NCI-H187 treated with DMSO at 0.1 percent for 48 hours (cell line): Measurements from ENCODE around the gene PIK3R1.

Experiments
- DNase-seq: peaks from one replicate; lab custom pipeline; 2025; lab: John Stamatoyannopoulos, UW

The PIK3R1 gene

DNA sequence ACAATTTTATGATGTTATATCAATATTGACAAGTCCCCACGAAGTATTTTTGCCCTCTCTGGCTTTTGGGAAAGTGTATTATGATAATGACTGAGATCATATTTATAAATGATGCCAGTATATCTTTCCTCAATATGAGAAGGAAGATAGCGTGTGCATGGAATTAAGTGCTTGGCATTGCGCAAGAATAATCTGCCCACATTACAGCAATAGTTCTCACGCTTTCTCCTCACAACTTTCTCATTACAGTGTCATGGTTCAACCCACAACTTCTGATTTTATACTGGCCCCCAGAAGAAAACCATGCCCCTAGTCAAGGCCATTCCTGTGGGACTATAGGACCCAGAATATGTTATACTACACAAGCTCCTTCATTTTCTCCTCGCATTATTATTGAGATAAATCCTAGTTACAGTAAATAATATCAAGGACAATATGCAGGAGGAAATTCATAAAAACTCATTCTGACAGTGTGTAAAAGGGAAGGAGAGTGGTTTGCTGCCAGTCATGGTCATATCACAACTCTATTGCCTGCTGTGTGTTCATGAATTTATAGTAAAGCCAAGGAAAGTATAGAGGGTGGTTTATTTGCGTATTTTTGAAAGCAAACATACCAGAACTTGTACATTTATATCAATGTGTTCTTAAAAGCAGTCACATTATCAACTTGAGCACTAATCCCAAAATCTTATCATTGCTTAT is 114.1 kb downstream of the PIK3R1 start:
- no peak for DNase-seq

DNA sequence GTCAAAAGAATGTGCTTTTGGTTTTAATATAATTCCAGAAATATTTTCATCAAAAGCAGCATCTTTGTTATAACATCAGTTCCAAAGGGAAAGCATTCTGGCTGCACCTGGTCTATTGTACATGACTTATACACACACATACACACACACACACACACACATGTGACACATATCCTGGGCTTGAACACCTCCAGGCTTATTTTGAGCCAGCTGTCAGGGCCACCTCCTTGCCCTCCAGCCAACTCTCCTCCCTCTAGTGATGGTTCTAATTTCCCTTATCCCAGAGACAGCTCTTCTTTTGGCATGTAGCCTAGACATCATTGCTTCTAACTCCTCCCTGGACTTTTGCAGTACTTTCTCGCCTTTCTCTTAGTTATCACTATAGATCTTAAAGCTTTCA is 115.0 kb downstream of the PIK3R1 start:
- no peak for DNase-seq

DNA sequence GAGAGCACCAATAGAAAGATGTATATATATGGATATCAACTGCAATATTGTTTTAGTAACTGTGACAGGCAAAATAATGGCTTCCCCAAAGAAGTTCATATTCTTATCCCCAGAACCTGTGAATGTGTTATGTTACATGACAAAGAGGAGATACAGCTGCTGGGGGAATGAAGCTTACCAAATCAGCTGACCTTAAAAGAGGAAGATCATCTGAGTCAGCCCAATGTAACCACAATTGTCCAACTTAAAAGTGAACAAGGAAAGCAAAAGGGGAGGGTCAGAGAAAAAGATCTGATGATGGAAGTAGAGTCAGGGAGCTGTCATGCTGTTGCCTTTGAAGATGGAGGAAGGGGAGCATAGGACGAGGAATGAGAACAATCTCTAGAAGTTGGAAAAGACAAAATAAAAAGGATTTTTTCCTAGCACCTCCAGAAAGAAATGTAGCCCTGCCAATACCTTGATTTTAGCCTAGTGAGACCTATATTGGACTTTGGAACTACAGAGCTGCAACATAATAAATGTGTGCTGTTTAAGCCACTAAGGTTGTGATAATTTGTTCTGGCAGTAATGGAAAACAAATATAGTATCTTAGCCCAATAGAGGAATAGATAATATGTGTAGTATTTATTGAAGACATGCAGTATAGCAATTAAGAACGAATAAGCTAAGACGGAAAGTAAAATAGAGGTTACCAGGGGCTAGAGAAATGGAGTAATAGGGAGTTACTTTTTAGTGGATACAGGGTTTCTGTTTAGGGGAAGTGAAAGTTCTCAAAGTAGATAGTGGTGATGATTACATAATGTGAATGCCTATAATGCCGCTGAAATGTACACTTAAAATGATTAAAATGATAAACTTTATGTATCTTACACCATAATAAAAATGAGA is 115.9 kb downstream of the PIK3R1 start:
- no peak for DNase-seq

- DNase-seq: no peak
Observed at GRCh38 chr5:68332080-68332451, 116.5 kb downstream of the PIK3R1 start.

DNA sequence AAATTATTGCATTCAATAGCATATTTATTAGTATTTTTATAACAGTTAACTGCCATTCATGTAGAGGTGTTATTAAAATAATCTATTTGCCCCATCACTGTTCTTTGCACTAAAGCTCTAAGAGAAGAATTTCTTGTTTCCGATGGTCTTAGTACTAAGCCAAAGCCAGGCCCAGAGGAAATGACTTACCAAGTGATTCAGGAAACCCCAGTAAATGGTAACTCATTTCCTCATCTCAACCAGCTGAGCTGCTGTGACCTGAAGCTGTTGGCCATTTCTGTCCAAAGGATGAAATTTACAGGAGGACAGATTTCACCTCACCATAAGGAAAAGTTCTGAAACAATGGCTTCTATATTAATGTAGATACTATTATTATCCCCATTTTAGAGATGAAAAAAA is 117.0 kb downstream of the PIK3R1 start:
- no peak for DNase-seq

DNA sequence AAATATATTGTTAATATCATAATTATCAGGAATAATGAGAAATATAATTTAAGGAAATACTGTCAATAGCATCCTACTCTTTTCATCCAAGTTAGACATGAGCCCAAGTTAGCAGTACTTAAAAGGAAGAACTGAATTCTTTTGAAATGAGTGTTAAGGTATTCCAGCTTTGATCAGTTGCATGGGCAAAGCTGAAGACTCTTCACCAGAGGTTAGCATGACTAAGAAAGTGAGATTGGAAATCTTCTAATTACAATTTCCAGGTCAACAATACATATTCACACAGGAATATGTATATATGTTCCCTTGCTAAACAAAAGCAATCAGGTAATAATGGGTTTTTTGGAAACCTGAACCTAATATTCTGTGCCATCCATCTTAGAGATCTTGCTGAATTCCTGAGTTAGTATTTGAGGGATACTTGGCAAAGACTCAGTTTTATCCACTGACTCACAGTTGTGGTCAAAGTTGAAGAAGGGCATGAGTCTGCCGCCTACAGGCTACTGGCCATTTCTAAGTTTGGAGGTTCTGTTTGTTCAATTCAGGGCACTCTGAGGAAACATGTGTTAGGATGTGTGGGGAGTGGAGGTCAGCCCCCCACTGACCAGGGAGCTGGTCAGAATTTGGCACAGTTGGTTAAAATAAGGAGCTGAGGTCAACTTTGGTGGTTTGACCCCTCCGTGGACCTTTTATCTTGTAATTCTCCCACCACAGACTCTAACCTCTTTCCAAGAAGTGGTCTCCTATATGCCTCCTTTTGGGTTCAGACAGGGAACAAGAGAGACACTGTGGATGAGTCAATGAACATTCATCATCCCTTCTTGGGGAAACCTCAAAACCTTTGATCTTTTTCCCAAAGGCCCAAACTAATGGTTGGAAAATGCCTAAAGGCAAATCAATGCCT is 118.3 kb downstream of the PIK3R1 start:
- no peak for DNase-seq

DNA sequence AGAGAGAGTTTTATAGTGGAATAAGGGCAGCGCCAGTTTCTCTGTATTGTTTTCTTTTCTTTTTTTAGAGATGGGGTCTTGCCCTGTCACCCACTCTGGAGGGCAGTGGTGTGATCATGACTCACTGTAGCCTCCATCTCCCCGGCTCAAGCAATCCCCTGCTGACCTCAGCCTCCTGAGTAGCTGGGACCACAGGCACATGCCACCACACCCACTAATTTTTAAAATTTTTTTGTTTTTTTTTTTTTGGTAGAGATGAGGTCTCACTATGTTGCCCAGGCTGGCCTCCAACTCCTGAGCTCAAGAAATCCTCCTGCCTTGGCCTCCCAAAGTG is 119.0 kb downstream of the PIK3R1 start:
- DNase-seq: no peak

DNA sequence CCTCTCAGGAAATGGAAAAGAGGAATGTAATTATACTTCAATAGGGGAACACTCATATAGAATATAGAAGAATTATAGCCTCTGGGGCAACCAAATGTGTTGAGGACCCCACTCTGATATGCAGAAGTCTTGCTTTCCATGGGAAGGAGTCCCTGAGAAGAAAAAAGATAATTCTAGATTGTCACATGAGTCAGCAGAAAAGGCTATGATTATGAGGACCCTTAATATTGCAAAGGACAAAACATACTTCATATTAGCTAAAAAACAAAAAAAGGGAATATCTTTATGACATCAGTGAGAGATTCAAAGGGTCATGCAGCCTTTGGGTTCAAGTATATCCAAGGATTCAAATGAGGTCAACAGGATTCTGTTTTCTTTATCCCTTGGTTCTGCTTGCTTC is 119.5 kb downstream of the PIK3R1 start:
- no peak for DNase-seq

GRCh38 chr5:68336200-68336599 is 120.6 kb downstream of the PIK3R1 start:
- DNase-seq: no peak

- no peak for DNase-seq
Observed at GRCh38 chr5:68337235-68337634, 121.7 kb downstream of the PIK3R1 start.

- DNase-seq: no peak
Observed at GRCh38 chr5:68339921-68340321, 124.4 kb downstream of the PIK3R1 start.

GRCh38 chr5:68341006-68341405 is 125.5 kb downstream of the PIK3R1 start:
- no peak for DNase-seq

GRCh38 chr5:68342693-68343092 is 127.1 kb downstream of the PIK3R1 start:
- no peak for DNase-seq

DNA sequence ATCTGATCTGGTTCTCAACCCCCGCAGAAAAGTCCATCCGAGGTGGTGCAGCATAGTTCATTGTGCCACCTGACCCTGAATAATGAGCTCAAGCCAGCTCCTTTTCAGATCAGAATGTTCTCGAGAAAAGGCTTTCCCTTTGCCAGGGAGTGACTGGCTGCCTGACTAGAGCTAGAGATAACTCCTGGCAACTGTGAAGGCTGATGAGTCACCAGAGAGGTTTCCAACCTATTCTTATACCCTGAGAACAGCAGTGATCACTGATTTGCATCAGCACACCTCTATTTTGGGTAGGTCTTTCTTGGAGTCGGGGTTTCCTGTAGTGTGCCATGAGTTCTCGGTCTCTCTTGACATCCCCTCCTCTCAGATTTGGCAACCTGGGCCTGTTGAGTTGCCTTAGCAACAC is 127.9 kb downstream of the PIK3R1 start:
- no peak for DNase-seq

- peak; percentile 24 for DNase-seq
Observed at GRCh38 chr5:68344447-68345111, 129.0 kb downstream of the PIK3R1 start.

- no peak for DNase-seq
Observed at GRCh38 chr5:68345171-68345570, 129.6 kb downstream of the PIK3R1 start.

GRCh38 chr5:68345582-68345981 is 130.0 kb downstream of the PIK3R1 start:
- DNase-seq: no peak

DNA sequence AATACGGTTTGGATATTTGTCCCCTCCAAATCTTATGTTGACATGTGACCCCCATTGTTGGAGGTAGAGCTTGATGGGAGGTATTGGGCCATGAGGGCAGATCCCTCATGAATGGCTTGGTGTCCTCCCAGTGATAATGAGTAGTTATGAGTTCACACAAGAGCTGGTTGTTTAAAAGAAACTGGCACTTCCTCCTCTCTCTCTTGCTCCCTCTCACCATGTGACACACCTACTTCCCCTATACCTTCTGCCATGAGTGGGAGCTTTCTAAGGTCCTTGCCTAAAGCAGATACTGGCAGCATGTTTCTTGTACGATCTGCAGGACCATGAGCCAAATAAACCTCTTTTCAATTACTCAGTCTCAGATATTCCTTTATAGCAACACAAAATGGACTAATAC is 132.0 kb downstream of the PIK3R1 start:
- DNase-seq: no peak

- no peak for DNase-seq
Observed at GRCh38 chr5:68348447-68349222, 133.1 kb downstream of the PIK3R1 start.

GRCh38 chr5:68350176-68350575 is 134.6 kb downstream of the PIK3R1 start:
- no peak for DNase-seq
